HL-60 (cell line): ENCODE results near the gene STRA8.

Experiments
- DNase-seq, 2 experiments: peaks; one replicate each; pipeline ENCODE4 v3.0.0-alpha.2; 2010 to 2020; ENCODE audit warnings: low read depth in 1 of 2, low spot score in 1 of 2
- H3K27ac ChIP-seq: fragments of 250-450 bp; sonication (Bioruptor Pico); replicated peaks from 2 replicates; pipeline ENCODE4 v1.5.1; 2020; ENCODE audit warnings: mild to moderate bottlenecking, moderate library complexity
- H3K27me3 ChIP-seq: fragments of 250-450 bp; sonication (Bioruptor Pico); 2 replicates; pipeline ENCODE4 v1.5.1; 2021; ENCODE audit warnings: mild to moderate bottlenecking, moderate library complexity; ENCODE audit not compliant: insufficient read depth, poor library complexity, severe bottlenecking
- H3K4me3 ChIP-seq: replicated peaks from 2 replicates; pipeline ENCODE4 v1.5.1; 2011; ENCODE audit warnings: mild to moderate bottlenecking, control low read depth, low read length; ENCODE audit not compliant: insufficient read depth
- CTCF ChIP-seq: IDR thresholded peaks from one replicate; pipeline ENCODE4 v1.5.1; 2011; ENCODE audit warnings: low read length, control low read depth, inconsistent platforms; ENCODE audit not compliant: insufficient read depth
- GABPA ChIP-seq: IDR thresholded peaks from 2 replicates; pipeline ENCODE4 v1.6.1; 2012; ENCODE audit warnings: low read depth
- POLR2AphosphoS5 ChIP-seq: IDR thresholded peaks from 2 replicates; pipeline ENCODE4 v1.6.1; 2012; ENCODE audit warnings: low read depth
- REST ChIP-seq: IDR thresholded peaks from 2 replicates; pipeline ENCODE4 v1.6.1; 2012; ENCODE audit warnings: low read depth; ENCODE audit not compliant: insufficient replicate concordance
- SPI1 ChIP-seq: IDR thresholded peaks from 2 replicates; pipeline ENCODE4 v1.6.1; 2012; ENCODE audit warnings: low read depth, mild to moderate bottlenecking, borderline replicate concordance

Gene STRA8

GRCh38 chr7:135272303-135272702, 38.7 kb downstream of the STRA8 start:
- no peak for TF ChIP-seq SPI1
- no peak for TF ChIP-seq GABPA
- no peak for TF ChIP-seq POLR2AphosphoS5
- no peak for TF ChIP-seq REST
- TF ChIP-seq CTCF = no peak
- H3K27ac ChIP-seq = no peak overlapping the region
- DNase-seq = no peak
- no peak overlapping the region for H3K4me3 ChIP-seq
- H3K27me3 ChIP-seq = no peaks in the 10 kb centered on the region

GRCh38 chr7:135273581-135273980, 39.9 kb downstream of the STRA8 start:
- DNase-seq = no peak
- Histone ChIP-seq H3K27me3 (no peaks in the 10 kb centered on the region), H3K4me3 (no peak overlapping the region), H3K27ac (no peak overlapping the region)
- TF ChIP-seq POLR2AphosphoS5 (no peak), CTCF (no peak), REST (no peak), SPI1 (no peak), GABPA (no peak)

GRCh38 chr7:135274495-135275268, 41.0 kb downstream of the STRA8 start:
- no peaks in the 10 kb centered on the region for H3K27me3 ChIP-seq
- peak; percentile 18 to 69 for DNase-seq
- TF ChIP-seq CTCF (peak; percentile 46), GABPA (no peak)
- H3K27ac ChIP-seq = no peak overlapping the region
- H3K4me3 ChIP-seq = no peak overlapping the region

GRCh38 chr7:135275971-135276580, 42.4 kb downstream of the STRA8 start:
- Histone ChIP-seq H3K27me3 (no peaks in the 10 kb centered on the region), H3K27ac (no peak overlapping the region), H3K4me3 (no peak overlapping the region)
- no peak for DNase-seq
- TF ChIP-seq SPI1 (no peak), REST (no peak), POLR2AphosphoS5 (no peak), CTCF (no peak), GABPA (no peak)
